ENCODE results near the gene CDH5. TPM values are rescaled to one million over a fixed set of nuclear protein-coding genes. Genes with fewer than 3 reads are reported as not detected.

Gene CDH5
- total RNA-seq, 1 experiment from 2014 or later = not detected

- ChIA-PET CTCF (interaction anchor here (0.6 to 1.5 kb wide), 2 partner anchors 21 to 65 kb away, joined by 3 to 4 read pairs; no protein-coding TSS in a partner anchor), POLR2A (interaction anchor here (1.2 kb wide), 1 partner anchor 10 kb away, joined by 3 read pairs; no protein-coding TSS in a partner anchor)
- intact Hi-C loops (cut with micrococcal nuclease) = no loop called here
- TF ChIP-seq, protein P1, sequence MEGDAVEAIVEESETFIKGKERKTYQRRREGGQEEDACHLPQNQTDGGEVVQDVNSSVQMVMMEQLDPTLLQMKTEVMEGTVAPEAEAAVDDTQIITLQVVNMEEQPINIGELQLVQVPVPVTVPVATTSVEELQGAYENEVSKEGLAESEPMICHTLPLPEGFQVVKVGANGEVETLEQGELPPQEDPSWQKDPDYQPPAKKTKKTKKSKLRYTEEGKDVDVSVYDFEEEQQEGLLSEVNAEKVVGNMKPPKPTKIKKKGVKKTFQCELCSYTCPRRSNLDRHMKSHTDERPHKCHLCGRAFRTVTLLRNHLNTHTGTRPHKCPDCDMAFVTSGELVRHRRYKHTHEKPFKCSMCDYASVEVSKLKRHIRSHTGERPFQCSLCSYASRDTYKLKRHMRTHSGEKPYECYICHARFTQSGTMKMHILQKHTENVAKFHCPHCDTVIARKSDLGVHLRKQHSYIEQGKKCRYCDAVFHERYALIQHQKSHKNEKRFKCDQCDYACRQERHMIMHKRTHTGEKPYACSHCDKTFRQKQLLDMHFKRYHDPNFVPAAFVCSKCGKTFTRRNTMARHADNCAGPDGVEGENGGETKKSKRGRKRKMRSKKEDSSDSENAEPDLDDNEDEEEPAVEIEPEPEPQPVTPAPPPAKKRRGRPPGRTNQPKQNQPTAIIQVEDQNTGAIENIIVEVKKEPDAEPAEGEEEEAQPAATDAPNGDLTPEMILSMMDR (IDR thresholded peaks at IDR 0.05; ENCODE audit: unreplicated experiment) = no peak
- Mint-ChIP-seq H3K4me1 (ENCODE audit: insufficient read depth, unreplicated experiment) (peaks cover 5% of the 10 kb centered on the region), H3K36me3 (ENCODE audit: insufficient read depth, unreplicated experiment) (no peaks in the 10 kb centered on the region), H3K27ac (ENCODE audit: low read depth, unreplicated experiment) (no peak overlapping the region), H3K4me3 (ENCODE audit: unreplicated experiment) (no peak overlapping the region), H3K27me3 (ENCODE audit: insufficient read depth, unreplicated experiment) (no peaks in the 10 kb centered on the region), H3K9me3 (ENCODE audit: unreplicated experiment) (no peaks in the 10 kb centered on the region)
- DNase-seq (ENCODE audit: unreplicated experiment) = no peak
- no TSS peak for BruUV-seq (replicated peaks)
Measured at GRCh38 chr16:66425651-66426050, 59.2 kb downstream of the CDH5 start.

DNA sequence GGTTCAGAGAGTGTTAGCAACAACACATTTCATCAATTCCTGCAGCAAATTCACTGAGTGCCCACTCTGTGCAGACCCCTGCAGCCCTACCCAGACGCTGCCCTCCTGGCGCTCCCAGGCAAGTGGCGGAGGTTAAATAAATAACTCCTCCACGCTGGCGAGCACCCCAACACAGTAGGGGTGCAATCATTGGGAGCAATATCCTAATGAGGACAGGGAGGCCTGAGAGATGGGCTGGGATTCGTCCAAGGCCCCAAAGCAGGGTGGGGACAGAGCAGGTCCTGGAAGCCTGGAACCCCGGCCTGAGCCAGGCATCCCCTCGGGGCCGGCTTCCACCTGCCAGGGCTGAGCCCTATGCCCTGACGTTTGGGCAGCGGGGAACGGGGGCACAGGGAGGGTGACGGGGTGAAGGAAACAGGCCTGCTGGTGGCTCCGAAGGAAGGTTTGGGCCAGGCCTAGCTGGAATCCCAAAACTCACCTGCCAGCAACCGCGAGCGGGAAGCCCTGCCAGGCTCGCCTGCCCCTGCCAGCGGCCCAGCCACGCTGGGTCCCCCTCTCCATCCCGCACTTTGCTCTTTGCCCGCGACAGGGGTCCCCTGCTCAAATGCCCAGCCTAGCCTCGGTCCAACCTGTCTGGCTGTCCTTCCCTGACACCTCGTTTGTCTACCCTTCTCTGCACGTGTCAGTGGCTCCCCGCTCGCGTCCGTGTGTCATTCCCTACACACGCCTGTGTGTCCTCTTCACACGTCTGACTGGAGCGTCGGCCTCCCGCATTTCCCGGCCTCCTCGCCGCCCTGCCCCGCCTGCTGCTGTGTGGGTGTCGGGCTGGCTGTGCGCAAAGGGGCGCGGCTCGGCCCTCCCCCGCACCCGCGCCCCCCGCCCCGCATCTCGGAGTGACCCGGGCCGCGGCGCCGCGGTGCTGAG lies 59.9 kb downstream of the CDH5 start:
- intact Hi-C loops (cut with micrococcal nuclease) = no loop called here
- DNase-seq (ENCODE audit: unreplicated experiment) = no peak
- no TSS peak for BruUV-seq (replicated peaks)
- Mint-ChIP-seq H3K4me1 (ENCODE audit: insufficient read depth, unreplicated experiment) (peaks cover 5% of the 10 kb centered on the region), H3K27ac (ENCODE audit: low read depth, unreplicated experiment) (no peak overlapping the region), H3K36me3 (ENCODE audit: insufficient read depth, unreplicated experiment) (no peaks in the 10 kb centered on the region), H3K27me3 (ENCODE audit: insufficient read depth, unreplicated experiment) (no peaks in the 10 kb centered on the region), H3K4me3 (ENCODE audit: unreplicated experiment) (peak overlapping the region; percentile 64), H3K9me3 (ENCODE audit: unreplicated experiment) (no peaks in the 10 kb centered on the region)
- ChIA-PET CTCF (interaction anchor here (1.5 kb wide), 1 partner anchor 21 kb away, joined by 3 read pairs; no protein-coding TSS in a partner anchor), POLR2A (no interaction called here)
- TF ChIP-seq, protein P1 (IDR thresholded peaks at IDR 0.05; ENCODE audit: unreplicated experiment) = no peak

- POLR2A ChIA-PET = interaction anchor here (1.1 kb wide), 1 partner anchor 19 kb away, joined by 3 read pairs; no protein-coding TSS in a partner anchor
- Mint-ChIP-seq H3K9me3 (ENCODE audit: unreplicated experiment) (no peaks in the 10 kb centered on the region), H3K36me3 (ENCODE audit: insufficient read depth, unreplicated experiment) (no peaks in the 10 kb centered on the region), H3K27me3 (ENCODE audit: insufficient read depth, unreplicated experiment) (no peaks in the 10 kb centered on the region), H3K27ac (ENCODE audit: low read depth, unreplicated experiment) (no peak within 1 kb of the TSS), H3K4me1 (ENCODE audit: insufficient read depth, unreplicated experiment) (peaks cover 5% of the 10 kb centered on the region), H3K4me3 (ENCODE audit: unreplicated experiment) (peak within 1 kb of the TSS; percentile 64)
- intact Hi-C loops (cut with micrococcal nuclease) = no loop called here
- CTCF ChIA-PET = interaction anchor here (0.6 to 1.5 kb wide), 2 partner anchors 22 to 191 kb away, joined by 3 read pairs; no protein-coding TSS in a partner anchor
- TF ChIP-seq, protein P1 (IDR thresholded peaks at IDR 0.05; ENCODE audit: unreplicated experiment) = no peak
- BruUV-seq (replicated peaks) = no TSS peak
- DNase-seq (ENCODE audit: unreplicated experiment) = no peak
Measured at GRCh38 chr16:66427036-66427860, 60.8 kb downstream of the CDH5 start, which contains the start of gene BEAN1. Gene BEAN1, plus strand, starts transcription at chr16:66427295. Its CDS starts 10,382 bp downstream, at chr16:66437677.
